ENCODE data around the gene WNT7A.

GRCh38 chr3:13839726-13840340, 40.0 kb downstream of the WNT7A start:
- TF ChIP-seq CTCF (IDR thresholded peaks at IDR 0.05; ENCODE audit: low read depth, low read length, missing input control) (no peak), RXRA (IDR thresholded peaks at IDR 0.05) (no peak), TAF1 (conservative IDR thresholded peaks at IDR 0.05) (no peak), RAD21 (IDR thresholded peaks at IDR 0.05) (no peak), ATF3 (IDR thresholded peaks at IDR 0.05) (no peak), GABPA (IDR thresholded peaks at IDR 0.05 in 1 of 2, conservative IDR thresholded peaks at IDR 0.05 in 1 of 2) (no peak), YY1 (IDR thresholded peaks at IDR 0.05) (no peak), MAX (IDR thresholded peaks at IDR 0.05) (no peak), JUND (IDR thresholded peaks at IDR 0.05) (no peak)

All from liver (tissue), 3 donors.